HG02981 (cell line): ENCODE measurements around the gene CDH11.

Source experiments
- ATAC-seq: cut with Tn5 transposase; IDR thresholded peaks from one replicate; pipeline ENCODE4 v1.9.1; 2021; ENCODE audit warnings: mild to moderate bottlenecking, moderate library complexity; ENCODE audit not compliant: unreplicated experiment

Gene CDH11

DNA sequence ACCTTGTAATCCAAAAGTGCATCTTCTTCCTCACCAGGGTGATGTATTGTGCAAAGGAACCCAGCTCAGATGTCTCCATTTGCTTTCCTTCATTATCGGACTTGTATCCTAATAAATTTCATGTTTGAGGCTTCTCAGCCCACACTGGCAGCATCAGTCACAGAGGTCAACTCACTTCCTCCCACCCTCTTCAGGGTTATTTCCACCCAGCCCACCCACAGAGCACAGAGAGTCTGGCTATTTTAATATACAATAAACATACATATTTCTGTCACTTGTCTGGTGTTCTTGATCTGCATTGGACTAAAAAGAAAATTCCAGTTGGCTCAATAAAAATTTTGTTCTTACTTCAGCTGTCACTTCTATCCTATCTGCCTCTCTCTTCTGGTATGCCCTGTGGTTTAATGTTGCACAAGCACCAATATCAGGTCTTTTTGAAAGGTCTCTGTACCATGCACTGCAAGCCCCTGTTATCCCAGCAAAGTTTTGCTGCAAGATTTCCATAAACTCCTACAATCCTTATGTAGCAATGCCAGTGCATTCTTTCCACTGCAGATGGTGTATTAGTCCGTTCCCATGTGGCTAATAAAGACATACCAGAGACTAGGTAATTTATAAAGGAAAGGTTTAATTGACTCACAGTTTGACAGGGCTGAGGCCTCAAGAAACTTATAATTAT, 201.8 kb downstream of the CDH11 start:
- ATAC-seq: no peak

- ATAC-seq: no peak
These were observed 202.7 kb downstream of the CDH11 start for GRCh38 chr16:64919141-64919540.

DNA sequence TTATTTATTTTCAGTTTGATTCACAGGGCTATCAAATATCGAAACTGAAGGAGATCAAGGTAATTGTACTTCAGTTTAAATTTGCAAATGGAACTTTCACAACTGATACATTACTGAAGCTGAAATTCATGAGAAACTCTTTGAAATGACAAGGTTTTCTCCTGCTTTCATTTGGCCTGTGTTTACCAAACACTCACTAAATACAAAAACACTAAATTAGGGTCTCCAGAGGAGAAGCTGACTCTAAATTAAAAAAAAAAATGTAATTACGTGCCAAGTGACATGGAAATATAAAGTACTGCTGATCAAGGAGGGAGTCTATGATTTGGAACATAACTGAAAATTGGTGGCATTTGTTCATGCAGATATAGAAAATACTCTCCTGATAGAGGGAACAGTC, 205.8 kb downstream of the CDH11 start:
- ATAC-seq: no peak

DNA sequence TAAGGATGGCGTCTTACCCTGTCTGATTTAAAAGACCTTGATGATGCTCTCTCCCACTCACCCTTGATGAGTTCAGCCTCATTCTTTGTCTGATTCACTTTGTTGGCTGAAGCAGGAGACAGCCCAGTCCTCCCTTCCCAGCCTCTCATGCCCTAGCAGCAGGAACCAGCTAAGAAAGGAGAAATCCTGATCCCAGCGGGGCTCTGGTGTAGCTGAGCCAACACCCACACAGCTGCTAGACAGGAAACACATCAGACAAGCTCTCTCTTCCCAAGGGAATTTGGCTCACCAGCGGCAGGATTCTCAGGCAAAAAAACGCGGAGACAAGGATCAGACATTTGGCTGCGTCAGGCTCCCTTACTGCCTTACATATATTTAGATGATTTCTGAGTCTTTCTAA, 211.5 kb downstream of the CDH11 start:
- ATAC-seq: no peak

- no peak for ATAC-seq
These were observed 214.0 kb downstream of the CDH11 start for GRCh38 chr16:64907844-64908243.

- ATAC-seq: no peak
These were observed 218.1 kb downstream of the CDH11 start for GRCh38 chr16:64903770-64904169.

- no peak for ATAC-seq
These were observed 221.3 kb downstream of the CDH11 start for GRCh38 chr16:64900517-64900916.

DNA sequence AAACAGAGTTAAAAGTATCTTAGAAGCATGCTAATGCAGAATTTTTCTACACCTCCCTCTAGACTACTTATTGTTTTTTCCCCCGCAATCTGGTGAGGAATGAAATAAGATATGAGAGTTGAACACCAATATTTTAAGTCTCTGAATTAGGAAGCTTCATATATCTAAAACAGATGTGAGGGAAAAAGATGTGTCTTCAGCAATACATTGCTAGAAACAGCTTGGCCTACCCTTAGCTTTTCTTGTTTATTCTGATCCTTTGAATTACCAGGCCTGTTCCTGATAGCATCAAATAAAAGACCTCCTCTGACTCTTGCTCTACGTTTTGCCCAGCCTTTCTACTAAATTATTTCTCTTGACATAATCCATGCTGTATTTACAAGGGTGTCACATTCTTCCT, 221.8 kb downstream of the CDH11 start:
- ATAC-seq: no peak

- ATAC-seq: no peak
These were observed 223.7 kb downstream of the CDH11 start for GRCh38 chr16:64898159-64898558.
